ENCODE data around the gene GSTCD.

GSTCD gene

DNA sequence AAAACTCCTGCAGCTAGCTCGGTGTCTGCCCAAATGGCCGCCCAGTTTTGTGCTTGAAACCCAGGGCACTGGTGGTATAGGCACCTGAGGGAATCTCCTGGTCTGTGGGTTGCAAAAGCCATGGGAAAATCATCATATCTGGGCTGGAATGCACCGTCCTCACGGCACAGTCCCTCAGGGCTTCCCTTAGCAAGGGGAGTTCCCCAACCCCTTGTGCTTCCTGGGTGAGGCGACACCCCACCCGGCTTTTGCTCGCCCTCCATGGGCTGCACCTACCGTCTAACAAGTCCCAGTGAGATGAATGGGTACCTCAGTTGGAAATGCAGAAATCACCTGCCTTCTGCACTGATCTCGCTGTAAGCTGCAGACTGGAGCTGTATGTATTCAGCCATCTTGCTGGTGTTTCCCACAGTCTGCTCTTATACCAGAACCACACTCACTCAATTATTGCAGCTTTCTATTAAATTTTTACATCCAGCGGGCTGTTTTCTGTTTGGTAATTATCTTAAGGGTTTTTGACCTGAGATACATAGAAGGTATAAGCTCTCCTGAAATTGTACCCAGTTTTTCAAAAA is 150.0 kb downstream of the GSTCD start:
- Histone ChIP-seq H3K27ac (no peak overlapping the region), H3K4me3 (no peak overlapping the region)
- TF ChIP-seq Cebpa-rat (IDR thresholded peaks at IDR 0.05) = no peak

DNA sequence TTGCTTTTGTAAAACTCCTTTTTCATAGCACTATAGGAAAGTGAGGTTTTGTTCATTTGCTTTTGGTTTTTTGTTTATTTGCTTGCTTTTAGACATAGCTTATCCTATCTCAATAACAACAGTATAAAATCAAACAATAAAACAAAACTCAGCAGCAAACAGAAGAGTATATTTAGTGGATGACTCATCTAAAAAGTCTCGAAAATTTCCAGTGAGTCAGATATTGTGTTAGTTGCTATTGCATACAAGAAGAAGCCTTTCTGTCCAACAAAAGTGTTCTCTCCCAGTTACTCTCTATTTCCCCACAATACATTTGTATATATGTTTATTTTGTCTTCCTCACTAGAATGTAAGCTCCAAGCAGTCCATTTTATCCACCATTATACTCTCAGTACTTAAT is 150.6 kb downstream of the GSTCD start:
- no peak overlapping the region for H3K4me2 ChIP-seq
- no peak overlapping the region for H3K9ac ChIP-seq
- no peak overlapping the region for H3K27ac ChIP-seq
- H3K27me3 ChIP-seq = no peaks in the 10 kb centered on the region
- H4K20me1 ChIP-seq = no peaks in the 10 kb centered on the region
- TF ChIP-seq Cebpa-rat (IDR thresholded peaks at IDR 0.05) = no peak
- no peaks in the 10 kb centered on the region for H3K4me1 ChIP-seq
- H3K9me3 ChIP-seq = peaks cover 27% of the 10 kb centered on the region
- H3K4me3 ChIP-seq = no peak overlapping the region
- H3K36me3 ChIP-seq = peaks cover 4% of the 10 kb centered on the region; the same call in 1 of the 2 replicates

More for the DNA sequence above, 150.0 kb downstream of the GSTCD start:
- Histone ChIP-seq H3K27me3 (no peaks in the 10 kb centered on the region), H4K20me1 (no peaks in the 10 kb centered on the region), H3K9ac (no peak overlapping the region), H3K36me3 (peaks cover 4% of the 10 kb centered on the region; the same call in 1 of the 2 replicates), H3K4me2 (no peak overlapping the region), H3K4me1 (no peaks in the 10 kb centered on the region), H3K9me3 (peaks cover 27% of the 10 kb centered on the region)

DNA sequence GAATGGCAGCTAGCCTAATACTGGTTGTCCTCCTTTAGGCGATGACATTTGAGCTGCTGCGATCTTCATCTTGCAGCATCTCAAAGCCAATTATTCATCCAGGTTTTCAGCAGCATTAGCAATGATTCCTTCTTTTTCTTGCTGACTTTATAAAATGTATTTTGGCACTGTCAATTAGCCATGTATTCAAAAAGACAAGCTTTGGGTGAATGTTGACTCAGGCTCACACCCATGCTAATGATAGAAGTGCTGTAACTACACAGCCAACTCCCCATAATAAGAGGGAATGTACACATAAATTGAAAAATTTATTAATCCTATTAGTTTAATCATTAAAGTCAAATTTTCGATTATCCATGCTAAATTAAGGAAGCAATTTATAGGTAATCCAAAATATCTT is 162.4 kb downstream of the GSTCD start:
- peaks cover 7% of the 10 kb centered on the region for H3K4me1 ChIP-seq
- no peak overlapping the region for H3K27ac ChIP-seq
- TF ChIP-seq Cebpa-rat (IDR thresholded peaks at IDR 0.05) = no peak
- H3K27me3 ChIP-seq = no peaks in the 10 kb centered on the region
- H3K4me2 ChIP-seq = no peak overlapping the region
- no peak overlapping the region for H3K9ac ChIP-seq
- no peaks in the 10 kb centered on the region for H4K20me1 ChIP-seq
- H3K9me3 ChIP-seq = no peaks in the 10 kb centered on the region
- H3K4me3 ChIP-seq = no peak overlapping the region
- H3K36me3 ChIP-seq = no peaks in the 10 kb centered on the region

DNA sequence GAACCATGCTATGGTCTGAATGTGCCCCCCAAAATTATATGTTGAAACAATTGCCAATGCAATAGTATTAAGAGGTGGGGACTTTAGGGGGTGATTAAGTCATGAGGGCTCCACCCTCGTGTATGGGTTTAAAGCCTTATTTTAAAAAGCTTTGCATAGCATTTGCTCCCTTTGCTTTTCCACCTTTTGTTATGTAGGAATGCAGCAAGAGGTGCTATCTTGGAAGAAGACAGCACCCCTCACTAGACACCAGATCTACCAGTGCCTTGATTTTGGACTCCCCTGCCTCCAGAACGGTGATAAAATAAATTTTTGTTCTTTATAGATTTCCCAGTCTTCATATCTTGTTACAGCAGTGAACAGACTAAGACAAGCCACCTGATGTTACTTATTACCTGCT is 163.4 kb downstream of the GSTCD start:
- H3K4me1 ChIP-seq = peaks cover 7% of the 10 kb centered on the region
- no peak for TF ChIP-seq Cebpa-rat (IDR thresholded peaks at IDR 0.05)
- H3K27me3 ChIP-seq = no peaks in the 10 kb centered on the region

DNA sequence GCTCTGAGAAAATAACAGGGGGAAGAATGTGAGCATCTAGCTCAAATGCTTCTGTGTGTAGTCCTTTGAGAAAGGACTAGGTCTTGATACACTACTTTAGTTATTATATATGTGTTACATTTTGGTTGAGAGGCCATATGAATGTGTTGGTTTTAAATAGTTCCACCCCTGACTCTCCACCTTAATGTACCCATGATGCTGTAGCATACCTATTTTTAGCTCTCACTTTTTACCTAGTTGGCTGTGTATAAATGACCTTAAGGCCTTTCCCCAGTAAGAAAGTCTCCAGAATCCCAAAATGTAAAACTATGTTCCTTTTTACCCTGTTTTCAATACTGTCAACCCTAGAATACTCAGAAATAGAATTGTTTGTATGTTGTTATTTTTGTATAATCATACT is 166.6 kb downstream of the GSTCD start:
- H3K27me3 ChIP-seq = no peaks in the 10 kb centered on the region
- H3K4me1 ChIP-seq = peaks cover 7% of the 10 kb centered on the region
- no peaks in the 10 kb centered on the region for H3K36me3 ChIP-seq
- H3K4me2 ChIP-seq = no peak overlapping the region
- no peaks in the 10 kb centered on the region for H4K20me1 ChIP-seq
- H3K27ac ChIP-seq = no peak overlapping the region
- no peak overlapping the region for H3K4me3 ChIP-seq
- no peak overlapping the region for H3K9ac ChIP-seq
- no peaks in the 10 kb centered on the region for H3K9me3 ChIP-seq
- no peak for TF ChIP-seq Cebpa-rat (IDR thresholded peaks at IDR 0.05)

More for the DNA sequence above, 163.4 kb downstream of the GSTCD start:
- no peaks in the 10 kb centered on the region for H3K36me3 ChIP-seq
- no peaks in the 10 kb centered on the region for H4K20me1 ChIP-seq
- H3K9ac ChIP-seq = no peak overlapping the region
- no peak overlapping the region for H3K27ac ChIP-seq
- no peaks in the 10 kb centered on the region for H3K9me3 ChIP-seq
- H3K4me2 ChIP-seq = no peak overlapping the region
- no peak overlapping the region for H3K4me3 ChIP-seq

DNA sequence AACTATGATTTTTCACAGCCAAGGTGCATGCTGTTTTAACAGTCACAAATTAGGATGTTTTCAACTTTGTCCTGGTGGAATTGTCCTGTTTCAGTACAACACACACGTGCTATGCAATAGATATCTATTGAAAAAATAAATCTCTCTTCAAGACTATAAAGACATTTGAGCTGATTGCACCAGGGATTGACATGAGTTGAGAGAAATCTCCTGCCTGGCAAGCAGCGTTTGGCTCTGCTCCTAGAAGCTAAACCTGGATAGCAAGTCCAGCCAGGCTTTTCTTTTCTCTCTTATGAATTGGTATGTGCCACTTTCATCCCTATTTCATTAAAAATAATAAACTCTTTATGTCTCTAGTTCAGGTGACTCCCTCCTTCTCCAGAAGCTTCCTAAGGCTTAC is 170.1 kb downstream of the GSTCD start:
- Histone ChIP-seq H4K20me1 (no peaks in the 10 kb centered on the region), H3K27ac (no peak overlapping the region), H3K9me3 (no peaks in the 10 kb centered on the region), H3K9ac (no peak overlapping the region), H3K4me2 (no peak overlapping the region), H3K36me3 (no peaks in the 10 kb centered on the region), H3K4me1 (no peaks in the 10 kb centered on the region), H3K27me3 (no peaks in the 10 kb centered on the region), H3K4me3 (no peak overlapping the region)
- TF ChIP-seq Cebpa-rat (IDR thresholded peaks at IDR 0.05) = no peak

- Histone ChIP-seq H3K27me3 (no peaks in the 10 kb centered on the region), H3K9ac (no peak overlapping the region), H3K4me3 (no peak overlapping the region), H3K4me1 (no peaks in the 10 kb centered on the region), H3K27ac (no peak overlapping the region), H3K9me3 (no peaks in the 10 kb centered on the region), H4K20me1 (no peaks in the 10 kb centered on the region), H3K4me2 (no peak overlapping the region), H3K36me3 (no peaks in the 10 kb centered on the region)
- TF ChIP-seq Cebpa-rat (IDR thresholded peaks at IDR 0.05) = no peak
Observed at GRCh38 chr4:105887508-105887907, 178.9 kb downstream of the GSTCD start.

- H3K36me3 ChIP-seq = no peaks in the 10 kb centered on the region
- no peaks in the 10 kb centered on the region for H3K27me3 ChIP-seq
- H3K4me1 ChIP-seq = no peaks in the 10 kb centered on the region
- TF ChIP-seq Cebpa-rat (IDR thresholded peaks at IDR 0.05) = no peak
- H3K4me2 ChIP-seq = no peak within 1 kb of the TSS
- peaks cover 21% of the 10 kb centered on the region for H3K9me3 ChIP-seq
- no peak within 1 kb of the TSS for H3K27ac ChIP-seq
- no peaks in the 10 kb centered on the region for H4K20me1 ChIP-seq
- no peak within 1 kb of the TSS for H3K9ac ChIP-seq
- no peak within 1 kb of the TSS for H3K4me3 ChIP-seq
Observed at GRCh38 chr4:105894660-105895582, 186.3 kb downstream of the GSTCD start, which contains the start of gene NPNT. Gene NPNT, plus strand, starts transcription at chr4:105895471. Its CDS starts 182 bp downstream, at chr4:105895653.

DNA sequence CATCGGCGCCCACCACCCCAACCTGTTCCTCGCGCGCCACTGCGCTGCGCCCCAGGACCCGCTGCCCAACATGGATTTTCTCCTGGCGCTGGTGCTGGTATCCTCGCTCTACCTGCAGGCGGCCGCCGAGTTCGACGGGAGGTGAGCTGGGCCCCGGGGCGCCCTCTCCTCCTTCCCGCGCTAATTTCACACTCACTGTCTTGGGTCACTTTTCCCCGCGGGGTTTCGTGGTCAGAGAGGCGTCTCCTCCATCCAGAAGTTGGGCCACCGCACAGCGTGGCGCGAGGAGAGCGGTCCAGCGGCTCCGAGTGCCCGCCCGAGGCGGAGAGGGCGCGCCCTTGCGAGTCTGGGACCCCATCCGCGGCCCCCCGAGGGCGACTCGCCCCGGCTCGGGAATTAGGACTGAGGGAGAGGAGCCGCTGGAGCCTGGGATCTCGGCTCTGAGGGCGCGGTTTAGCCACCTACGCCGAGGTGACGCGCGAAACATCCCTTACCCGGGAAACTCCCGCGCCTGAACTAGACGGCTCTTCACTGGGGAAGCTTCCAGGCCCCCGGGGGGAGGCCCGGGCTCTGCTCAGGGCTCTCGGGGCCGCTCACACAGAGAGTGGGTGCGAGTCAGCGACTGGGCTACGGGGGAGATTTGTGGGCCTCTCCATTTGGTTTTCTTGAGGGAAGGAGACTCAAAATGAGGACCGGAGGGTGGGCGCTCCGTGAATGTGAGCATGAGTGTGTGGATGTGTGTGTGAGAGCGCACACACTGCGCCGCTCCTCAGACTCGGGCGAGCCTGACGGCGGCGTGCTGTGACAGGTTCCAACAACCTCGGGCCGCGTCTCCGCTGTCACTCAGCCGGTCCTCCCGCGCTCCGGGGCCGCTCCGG is 187.2 kb downstream of the GSTCD start:
- TF ChIP-seq Cebpa-rat (IDR thresholded peaks at IDR 0.05) = no peak
- Histone ChIP-seq H4K20me1 (no peaks in the 10 kb centered on the region), H3K36me3 (no peaks in the 10 kb centered on the region), H3K27me3 (no peaks in the 10 kb centered on the region), H3K9ac (no peak overlapping the region), H3K27ac (no peak overlapping the region), H3K4me3 (no peak overlapping the region), H3K4me2 (no peak overlapping the region), H3K4me1 (no peaks in the 10 kb centered on the region), H3K9me3 (peaks cover 21% of the 10 kb centered on the region)

Measured in BLaER1 (cell line).